ENCODE data around the gene PPP4R3A. TPM values are rescaled to one million over a fixed set of nuclear protein-coding genes. Genes with fewer than 3 reads are reported as not detected.

The PPP4R3A gene
- total RNA-seq, 1 donor from 2014 or later = 111 TPM

DNA sequence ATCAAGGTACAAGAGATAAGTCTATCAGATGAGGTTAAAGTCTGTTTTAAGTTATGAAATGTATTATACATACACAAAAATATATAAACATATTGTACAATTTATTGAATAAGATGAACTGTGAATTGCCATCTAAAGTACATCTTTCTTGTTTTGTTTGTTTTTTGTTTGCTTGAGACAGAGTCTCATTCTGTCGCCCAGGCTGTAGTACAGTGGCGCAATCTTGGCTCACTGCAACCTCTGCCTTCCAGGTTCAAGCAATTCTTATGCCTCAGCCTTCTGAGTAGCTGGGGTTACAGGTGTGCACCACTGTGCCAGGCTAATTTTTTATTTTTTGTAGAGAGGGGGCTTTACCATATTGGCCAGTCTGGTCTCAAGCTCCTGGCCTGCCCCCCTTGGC is 10.0 kb upstream of the PPP4R3A start:
- no peak for DNase-seq (ENCODE audit: extremely low spot score, unreplicated experiment)
- Mint-ChIP-seq H3K4me1 (ENCODE audit: unreplicated experiment) (no peaks in the 10 kb centered on the region), H3K36me3 (no peaks in the 10 kb centered on the region), H3K27me3 (peaks cover 4% of the 10 kb centered on the region), H3K27ac (no peak overlapping the region), H3K4me3 (no peak overlapping the region), H3K9me3 (peaks cover 5% of the 10 kb centered on the region)
- TF ChIP-seq, protein P1, sequence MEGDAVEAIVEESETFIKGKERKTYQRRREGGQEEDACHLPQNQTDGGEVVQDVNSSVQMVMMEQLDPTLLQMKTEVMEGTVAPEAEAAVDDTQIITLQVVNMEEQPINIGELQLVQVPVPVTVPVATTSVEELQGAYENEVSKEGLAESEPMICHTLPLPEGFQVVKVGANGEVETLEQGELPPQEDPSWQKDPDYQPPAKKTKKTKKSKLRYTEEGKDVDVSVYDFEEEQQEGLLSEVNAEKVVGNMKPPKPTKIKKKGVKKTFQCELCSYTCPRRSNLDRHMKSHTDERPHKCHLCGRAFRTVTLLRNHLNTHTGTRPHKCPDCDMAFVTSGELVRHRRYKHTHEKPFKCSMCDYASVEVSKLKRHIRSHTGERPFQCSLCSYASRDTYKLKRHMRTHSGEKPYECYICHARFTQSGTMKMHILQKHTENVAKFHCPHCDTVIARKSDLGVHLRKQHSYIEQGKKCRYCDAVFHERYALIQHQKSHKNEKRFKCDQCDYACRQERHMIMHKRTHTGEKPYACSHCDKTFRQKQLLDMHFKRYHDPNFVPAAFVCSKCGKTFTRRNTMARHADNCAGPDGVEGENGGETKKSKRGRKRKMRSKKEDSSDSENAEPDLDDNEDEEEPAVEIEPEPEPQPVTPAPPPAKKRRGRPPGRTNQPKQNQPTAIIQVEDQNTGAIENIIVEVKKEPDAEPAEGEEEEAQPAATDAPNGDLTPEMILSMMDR (conservative IDR thresholded peaks at IDR 0.05) = no peak

DNA sequence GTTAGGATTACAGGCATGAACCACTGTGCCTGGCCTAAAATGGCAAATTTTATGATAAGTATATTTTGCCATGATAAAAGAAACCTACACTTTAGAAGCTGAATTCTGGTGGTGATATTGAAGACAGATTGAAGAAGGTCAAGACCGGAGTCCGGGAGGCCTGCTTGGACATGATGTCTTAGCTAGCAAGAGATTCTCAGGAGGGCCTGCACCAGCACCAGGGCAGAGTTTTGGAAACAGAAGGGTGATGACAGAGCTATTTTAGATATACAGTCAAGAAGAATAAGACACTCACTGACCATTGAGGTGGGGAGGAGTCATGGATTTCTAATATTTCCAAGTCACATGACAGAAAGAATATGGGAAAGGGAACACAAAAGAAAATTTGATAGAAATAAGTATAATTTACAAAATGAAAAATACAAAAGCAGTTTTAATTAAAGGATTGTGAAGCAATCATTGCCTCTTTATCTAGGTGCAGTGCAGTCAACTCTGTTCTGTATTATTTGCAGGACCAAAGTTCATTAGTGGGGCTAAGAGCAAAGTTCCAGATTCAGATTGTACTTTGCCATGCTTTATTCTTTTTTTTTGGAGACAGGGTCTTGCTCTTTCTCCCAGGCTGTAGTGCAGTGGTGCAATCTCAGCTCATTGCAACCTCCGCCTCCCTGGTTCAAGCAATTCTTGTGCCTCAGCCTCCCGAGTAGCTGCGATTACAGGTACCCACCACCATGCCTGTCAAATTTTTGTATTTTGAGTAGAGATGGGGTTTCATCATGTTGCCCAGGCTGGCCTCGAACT is 9.3 kb upstream of the PPP4R3A start:
- TF ChIP-seq, protein P1 (conservative IDR thresholded peaks at IDR 0.05) = no peak
- Mint-ChIP-seq H3K36me3 (no peaks in the 10 kb centered on the region), H3K4me1 (ENCODE audit: unreplicated experiment) (no peaks in the 10 kb centered on the region), H3K27ac (no peak overlapping the region), H3K9me3 (no peaks in the 10 kb centered on the region), H3K27me3 (peaks cover 4% of the 10 kb centered on the region), H3K4me3 (no peak overlapping the region)
- no peak for DNase-seq (ENCODE audit: extremely low spot score, unreplicated experiment)

DNA sequence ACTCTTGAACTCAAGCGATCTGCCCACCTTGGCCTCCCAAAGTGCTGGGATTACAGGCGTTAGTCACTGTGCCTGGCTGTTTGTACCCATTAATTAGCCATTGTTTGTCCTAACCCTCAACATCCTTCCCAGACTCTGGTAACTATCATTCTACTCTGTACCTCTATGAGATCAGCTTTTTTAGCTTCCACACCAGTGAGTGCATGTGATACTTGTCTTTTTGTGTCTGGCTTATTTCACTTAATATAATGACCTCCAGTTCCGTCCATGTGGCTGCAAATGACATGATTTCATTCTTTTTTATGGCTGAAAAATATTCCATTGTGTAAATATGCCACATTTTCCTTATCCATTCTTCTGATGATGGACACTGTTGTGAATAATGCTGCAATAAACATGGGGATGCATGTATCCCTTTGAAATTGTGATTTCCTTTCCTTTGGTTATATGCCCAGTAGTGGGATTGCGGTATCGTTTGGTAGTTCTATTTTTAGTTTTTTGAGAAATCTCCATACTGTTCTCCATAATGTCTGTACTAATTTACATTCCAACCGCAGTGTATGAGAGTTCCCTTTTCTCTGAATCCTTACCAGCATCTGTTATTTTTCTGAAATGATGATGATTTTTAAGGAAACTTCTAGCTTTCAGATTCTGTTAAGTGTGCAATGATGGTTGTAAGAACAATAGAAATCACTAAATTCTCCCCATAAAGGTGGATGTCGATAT is 6.7 kb upstream of the PPP4R3A start:
- Mint-ChIP-seq H3K4me1 (ENCODE audit: unreplicated experiment) (no peaks in the 10 kb centered on the region), H3K27ac (peak overlapping the region; percentile 18), H3K27me3 (no peaks in the 10 kb centered on the region), H3K9me3 (no peaks in the 10 kb centered on the region), H3K36me3 (no peaks in the 10 kb centered on the region), H3K4me3 (no peak overlapping the region)
- no peak for DNase-seq (ENCODE audit: extremely low spot score, unreplicated experiment)
- TF ChIP-seq, protein P1 (conservative IDR thresholded peaks at IDR 0.05) = no peak

DNA sequence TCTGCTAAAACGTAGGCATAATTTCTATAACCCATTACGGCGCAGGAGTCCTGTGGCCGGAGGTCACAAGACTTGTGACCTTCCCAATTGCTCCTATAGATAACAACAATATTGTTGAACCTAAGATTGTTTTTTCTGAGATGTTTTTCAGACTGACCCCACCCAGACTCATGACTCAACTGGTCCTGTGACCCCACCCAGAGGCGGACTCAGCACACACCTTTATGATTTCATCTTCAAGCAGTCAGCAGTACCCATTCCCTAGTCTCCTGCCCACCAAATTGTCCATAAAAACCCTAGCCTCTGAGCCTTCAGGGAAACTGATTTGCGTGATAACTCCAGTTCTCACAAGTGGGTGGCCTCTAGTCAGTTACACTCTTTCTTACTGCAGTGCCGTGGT is 5.9 kb upstream of the PPP4R3A start:
- TF ChIP-seq, protein P1 (conservative IDR thresholded peaks at IDR 0.05) = no peak

DNA sequence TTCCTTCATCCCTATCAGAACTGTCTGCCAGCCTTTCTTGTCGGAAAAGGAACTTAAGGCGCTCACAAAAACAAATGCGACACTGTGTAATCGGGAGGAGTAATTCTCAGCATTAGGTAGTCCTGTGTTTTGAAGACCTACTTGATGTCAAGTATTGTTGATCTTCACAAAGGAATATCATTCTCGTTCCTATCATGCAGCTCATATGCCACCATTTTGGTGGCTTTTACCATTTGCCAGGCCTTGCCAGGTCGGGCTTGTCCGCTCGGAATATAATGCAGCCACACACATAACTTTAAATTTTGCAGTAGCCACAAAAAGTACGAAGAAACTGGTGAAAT is 903 bp upstream of the PPP4R3A start:
- Mint-ChIP-seq H3K4me1 (ENCODE audit: unreplicated experiment) (peaks cover 6% of the 10 kb centered on the region), H3K4me3 (peak overlapping the region; percentile 99), H3K36me3 (peaks cover 13% of the 10 kb centered on the region), H3K27ac (peak overlapping the region; percentile 100), H3K9me3 (no peaks in the 10 kb centered on the region), H3K27me3 (no peaks in the 10 kb centered on the region)
- DNase-seq (ENCODE audit: extremely low spot score, unreplicated experiment) = no peak
- TF ChIP-seq, protein P1 (conservative IDR thresholded peaks at IDR 0.05) = no peak

More for the DNA sequence above, 5.9 kb upstream of the PPP4R3A start:
- H3K36me3 Mint-ChIP-seq = no peaks in the 10 kb centered on the region
- no peak overlapping the region for H3K27ac Mint-ChIP-seq
- H3K4me3 Mint-ChIP-seq = no peak overlapping the region
- peaks cover 3% of the 10 kb centered on the region for H3K4me1 Mint-ChIP-seq (ENCODE audit: unreplicated experiment)
- no peaks in the 10 kb centered on the region for H3K9me3 Mint-ChIP-seq
- DNase-seq (ENCODE audit: extremely low spot score, unreplicated experiment) = no peak
- no peaks in the 10 kb centered on the region for H3K27me3 Mint-ChIP-seq

All from type B pancreatic cell (in vitro differentiated cells).